Measurements from ENCODE around the gene SMOC1. TPM values are rescaled to one million over a fixed set of nuclear protein-coding genes. Genes with fewer than 3 reads are reported as not detected.

SMOC1 gene
- polyA plus RNA-seq, 3 donors, result 1.7 to 2.4 (median 2.1) TPM

- DNase-seq (ENCODE audit: extremely low read depth in 1 of 11, low read depth in 9 of 11, low spot score in 4 of 11), result no peak
Measured at GRCh38 chr14:70018230-70018629, 139.0 kb downstream of the SMOC1 start.

- DNase-seq (ENCODE audit: extremely low read depth in 1 of 11, low read depth in 9 of 11, low spot score in 4 of 11), result no peak
Measured at GRCh38 chr14:70018713-70019211, 139.5 kb downstream of the SMOC1 start.

DNA sequence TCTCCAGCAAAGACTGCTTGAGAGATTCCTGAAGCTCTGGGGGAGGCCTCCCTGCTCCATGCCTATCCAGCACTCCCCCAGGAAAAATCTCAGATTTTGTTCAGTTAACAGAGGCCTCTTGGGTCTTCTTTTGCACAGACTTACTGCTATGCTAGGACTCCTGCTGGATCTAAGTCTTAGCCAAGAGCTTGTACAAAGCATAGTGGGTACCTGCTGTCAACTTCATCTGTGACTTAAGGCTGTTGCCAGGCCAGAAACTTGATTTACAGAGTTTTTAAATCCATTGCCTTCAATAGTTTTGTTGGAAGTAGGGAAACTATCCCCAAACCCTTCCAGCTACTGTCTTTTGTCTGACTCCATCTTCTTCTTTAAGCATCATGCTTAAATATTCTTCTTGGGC is 140.5 kb downstream of the SMOC1 start:
- no peak for DNase-seq (ENCODE audit: extremely low read depth in 1 of 11, low read depth in 9 of 11, low spot score in 4 of 11)

- no peak for DNase-seq (ENCODE audit: extremely low read depth in 1 of 11, low read depth in 9 of 11, low spot score in 4 of 11)
Measured at GRCh38 chr14:70020352-70021170, 141.3 kb downstream of the SMOC1 start.

GRCh38 chr14:70021548-70022220 is 142.5 kb downstream of the SMOC1 start:
- DNase-seq (ENCODE audit: extremely low read depth in 1 of 11, low read depth in 9 of 11, low spot score in 4 of 11), result no peak

GRCh38 chr14:70022771-70023445 is 143.7 kb downstream of the SMOC1 start:
- no peak for DNase-seq (ENCODE audit: extremely low read depth in 1 of 11, low read depth in 9 of 11, low spot score in 4 of 11)

DNA sequence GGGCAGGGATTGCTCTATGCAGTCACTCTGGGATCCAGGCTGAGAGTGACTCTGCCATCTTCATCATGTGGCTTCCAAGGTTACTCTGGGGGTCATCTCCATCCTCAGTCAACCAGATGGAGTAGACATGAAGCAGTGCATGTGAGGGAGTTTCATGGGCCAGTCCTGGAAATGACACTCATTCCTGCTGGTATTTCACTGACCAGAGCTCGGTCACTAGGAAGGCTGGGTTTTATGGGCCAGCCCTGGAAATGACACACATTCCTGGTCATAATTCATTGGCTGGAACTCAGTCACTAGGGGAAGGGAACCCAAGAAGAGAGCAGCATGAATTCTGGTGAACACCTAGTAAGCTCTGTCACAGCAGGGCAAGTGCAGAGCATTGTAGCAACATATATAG is 144.7 kb downstream of the SMOC1 start:
- no peak for DNase-seq (ENCODE audit: extremely low read depth in 1 of 11, low read depth in 9 of 11, low spot score in 4 of 11)

DNA sequence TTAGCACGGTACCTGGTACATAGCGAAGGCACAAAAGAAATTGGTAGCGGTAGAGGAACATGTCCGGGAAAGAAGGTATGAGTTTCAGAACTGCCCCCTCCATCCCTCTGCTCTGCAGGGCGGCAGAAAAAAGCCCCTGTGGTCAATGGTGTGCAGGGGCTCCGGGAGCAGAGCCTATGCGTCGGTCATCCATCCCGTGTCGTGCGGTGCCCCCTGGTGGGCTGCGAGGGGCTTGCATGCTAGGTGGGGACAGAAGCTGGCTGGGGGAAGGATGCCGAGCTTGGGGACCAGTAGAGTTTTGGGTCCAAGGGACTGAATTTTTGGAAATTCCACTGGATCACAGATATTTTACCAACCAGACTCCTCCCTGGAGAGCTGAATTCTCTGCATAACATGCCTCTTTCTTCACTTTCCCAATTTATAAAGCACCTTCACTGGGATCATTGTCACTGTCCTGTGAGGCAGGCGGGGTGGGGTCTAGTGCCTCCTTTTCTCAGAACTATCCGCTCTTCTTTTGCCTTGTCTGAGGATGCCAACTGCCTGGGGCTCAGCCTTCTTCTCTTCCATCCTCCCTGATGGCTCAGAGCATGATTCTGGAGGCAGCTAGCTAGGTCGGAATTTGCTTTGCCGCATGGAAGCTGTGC is 148.7 kb downstream of the SMOC1 start:
- peak in 6 of 11 donors; percentile 15 to 60 (median 41) for DNase-seq (ENCODE audit: extremely low read depth in 1 of 11, low read depth in 9 of 11, low spot score in 4 of 11)

- DNase-seq (ENCODE audit: extremely low read depth in 1 of 11, low read depth in 9 of 11, low spot score in 4 of 11), result no peak
Measured at GRCh38 chr14:70029296-70030132, 150.3 kb downstream of the SMOC1 start.

GRCh38 chr14:70032016-70032415 is 152.8 kb downstream of the SMOC1 start:
- no peak for DNase-seq (ENCODE audit: extremely low read depth in 1 of 11, low read depth in 9 of 11, low spot score in 4 of 11)

DNA sequence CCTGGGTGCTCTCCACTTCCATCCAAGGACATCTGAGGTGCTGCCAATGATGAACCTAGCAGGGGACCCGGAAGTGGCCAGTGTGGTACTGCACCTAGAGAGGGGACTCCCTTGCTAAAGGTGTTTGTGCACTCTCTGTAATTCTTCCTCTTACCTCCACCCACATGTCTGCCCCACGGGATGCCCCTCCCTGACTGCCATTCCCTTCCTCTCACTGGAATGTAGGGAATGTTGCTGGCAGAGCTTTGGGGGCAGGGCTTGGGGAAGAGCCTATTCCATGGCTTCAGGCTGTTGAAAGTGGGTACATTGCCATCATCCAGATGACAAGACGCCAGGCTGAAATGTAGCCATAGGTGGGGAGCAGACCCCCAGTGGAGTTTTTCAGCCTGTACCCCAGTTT is 153.2 kb downstream of the SMOC1 start:
- no peak for DNase-seq (ENCODE audit: extremely low read depth in 1 of 11, low read depth in 9 of 11, low spot score in 4 of 11)

DNA sequence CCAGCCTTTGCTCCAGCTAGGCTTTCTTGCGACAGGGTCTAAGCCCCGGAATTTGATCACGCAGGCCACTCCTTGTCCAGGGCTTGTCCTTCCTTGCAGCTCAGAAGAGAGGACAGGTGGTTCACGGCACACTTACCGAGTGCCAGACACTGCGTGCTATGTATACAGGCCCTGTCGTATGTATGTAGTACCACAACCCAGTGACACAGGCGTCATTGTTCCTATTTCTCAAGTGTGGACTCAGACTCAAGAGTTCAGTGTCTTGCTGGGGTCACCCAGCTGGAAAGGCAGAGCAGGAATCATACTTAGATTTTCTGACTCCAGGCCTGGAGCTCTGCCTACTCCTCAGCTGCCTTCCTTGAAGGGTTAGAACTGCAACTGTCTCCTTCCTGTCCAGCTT is 153.9 kb downstream of the SMOC1 start:
- DNase-seq (ENCODE audit: extremely low read depth in 1 of 11, low read depth in 9 of 11, low spot score in 4 of 11), result no peak

DNA sequence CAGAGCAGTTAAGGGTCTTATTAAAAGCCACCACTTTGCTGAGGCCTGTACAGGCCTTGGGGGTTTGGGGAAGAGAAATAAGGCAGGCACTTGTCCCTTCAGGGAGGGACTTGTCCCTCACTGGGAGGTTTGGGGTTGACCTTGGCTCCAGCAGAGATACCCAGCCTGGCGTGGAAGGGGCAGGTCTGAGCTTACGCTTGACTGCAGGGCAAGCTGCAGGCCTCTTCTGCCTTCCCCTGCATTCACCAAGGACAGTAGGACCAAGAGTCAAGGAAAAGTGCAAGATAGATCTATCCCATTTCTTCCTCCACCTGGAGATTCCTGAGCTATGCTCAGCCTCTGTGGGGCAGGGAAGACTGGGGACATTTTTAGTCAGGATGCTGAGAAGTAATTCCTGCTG is 154.3 kb downstream of the SMOC1 start:
- no peak for DNase-seq (ENCODE audit: extremely low read depth in 1 of 11, low read depth in 9 of 11, low spot score in 4 of 11)

DNA sequence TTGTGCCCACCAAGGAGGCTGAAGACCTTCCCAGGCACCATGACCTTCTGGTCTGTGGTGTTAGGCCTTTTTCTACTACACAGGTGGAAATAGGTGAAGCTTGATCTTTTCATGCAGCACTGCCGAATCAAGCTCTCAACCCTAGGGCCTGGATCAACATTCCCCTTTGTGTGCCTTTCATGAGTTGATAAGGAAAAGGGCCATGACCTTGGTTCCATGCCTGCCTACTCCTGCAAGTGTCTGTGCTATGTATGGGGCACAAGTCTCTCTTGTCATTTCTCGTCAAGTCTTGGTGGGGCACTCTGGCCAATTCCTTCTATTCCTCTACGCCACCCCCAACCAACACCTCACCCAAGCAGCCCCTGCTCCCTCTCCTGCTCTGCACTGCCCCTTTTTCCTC is 155.0 kb downstream of the SMOC1 start:
- no peak for DNase-seq (ENCODE audit: extremely low read depth in 1 of 11, low read depth in 9 of 11, low spot score in 4 of 11)

DNA sequence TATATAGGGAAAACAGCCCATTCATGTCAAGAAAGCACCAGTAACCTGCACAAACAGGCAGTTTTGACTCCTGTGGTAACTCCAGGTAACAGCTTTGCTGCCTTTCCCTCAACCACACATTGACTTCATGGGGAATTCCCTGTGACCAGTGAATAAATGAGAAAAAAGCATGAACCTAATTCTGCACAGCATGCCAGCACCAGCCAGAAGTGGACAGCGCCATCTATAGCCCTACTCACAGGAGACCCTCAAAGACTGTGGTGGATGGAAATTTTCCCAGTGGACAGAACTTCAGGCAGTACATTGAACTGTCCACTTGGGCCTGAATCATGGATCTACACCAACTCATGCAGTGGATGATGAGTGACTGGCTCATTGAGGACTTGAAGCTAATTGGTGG is 157.4 kb downstream of the SMOC1 start:
- no peak for DNase-seq (ENCODE audit: extremely low read depth in 1 of 11, low read depth in 9 of 11, low spot score in 4 of 11)

GRCh38 chr14:70043001-70043400 is 163.8 kb downstream of the SMOC1 start:
- no peak for DNase-seq (ENCODE audit: extremely low read depth in 1 of 11, low read depth in 9 of 11, low spot score in 4 of 11)

DNA sequence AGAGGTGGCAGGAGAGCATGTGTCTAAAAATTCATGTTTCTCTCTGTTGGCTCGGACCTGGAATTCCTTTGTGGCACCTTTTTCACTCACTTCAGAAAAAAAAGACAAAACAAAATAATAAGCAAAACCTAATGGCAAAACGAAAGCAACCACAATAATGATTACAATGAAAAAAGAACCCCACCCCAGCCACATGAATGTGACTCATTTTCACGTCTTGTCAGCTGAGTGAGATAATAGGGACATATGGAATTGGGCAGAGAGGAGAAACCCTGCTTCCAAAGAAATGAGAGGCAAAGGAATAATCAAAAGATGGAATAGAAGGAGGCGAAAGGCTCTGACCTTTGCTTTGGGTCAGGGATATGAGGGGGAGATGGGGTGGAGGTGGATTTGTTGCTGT is 166.1 kb downstream of the SMOC1 start:
- no peak for DNase-seq (ENCODE audit: extremely low read depth in 1 of 11, low read depth in 9 of 11, low spot score in 4 of 11)

DNA sequence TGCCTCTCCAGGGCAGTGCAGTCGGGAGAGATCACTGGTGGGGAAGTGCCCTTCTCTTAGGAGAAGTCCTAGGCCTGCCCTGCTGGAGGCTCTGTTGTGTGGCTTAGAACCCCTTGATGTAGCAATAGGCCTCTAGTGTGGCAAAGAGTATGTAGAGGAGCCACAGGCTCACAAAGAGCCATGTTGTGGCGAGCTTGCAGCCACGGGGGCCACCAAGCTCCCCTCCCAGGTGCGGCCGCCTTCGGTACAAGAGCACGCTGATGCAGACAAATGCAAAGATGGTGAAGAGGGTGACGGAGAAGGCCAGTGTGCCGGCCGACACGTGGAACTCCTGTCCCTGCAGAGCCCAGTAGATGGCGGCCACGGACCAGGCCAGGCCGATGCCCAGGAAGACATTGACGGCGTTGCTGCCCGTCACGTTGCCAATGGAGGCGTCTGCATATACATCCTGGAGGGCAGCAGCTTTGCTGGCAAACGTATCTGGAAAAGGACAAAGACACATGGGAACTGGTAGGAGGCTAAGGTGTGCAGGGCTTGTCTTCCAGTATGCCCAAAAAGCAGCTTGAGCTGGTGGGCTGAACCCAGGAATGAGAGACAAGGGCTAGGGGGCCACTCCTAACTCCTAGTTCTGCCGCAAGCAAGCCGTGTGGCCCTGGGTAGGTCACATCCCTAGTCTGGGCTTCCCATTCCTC is 166.8 kb downstream of the SMOC1 start:
- peak in 10 of 11 donors; percentile 7 to 34 (median 22) for DNase-seq (ENCODE audit: extremely low read depth in 1 of 11, low read depth in 9 of 11, low spot score in 4 of 11)

Measured in renal cortex interstitium (tissue), 11 donors.